Hepatic stellate cell (primary cell): Measurements from ENCODE around the gene RHOT1.
"Not testable (repeated sequence)": the region's sequence is repeated elsewhere in the genome, so short reads cannot be mapped to it uniquely, and the experiment has no call there.

Experiments
- DNase-seq: peaks from one replicate; pipeline ENCODE4 v3.0.0; 2011; ENCODE audit warnings: low spot score

The RHOT1 gene

GRCh38 chr17:32159586-32160438, 17.5 kb downstream of the RHOT1 start:
- no peak for DNase-seq

- DNase-seq, result no peak
Observed at GRCh38 chr17:32160526-32160925, 18.2 kb downstream of the RHOT1 start.

- DNase-seq, result peak; percentile 39
Observed at GRCh38 chr17:32161029-32161428, 18.7 kb downstream of the RHOT1 start.

GRCh38 chr17:32161506-32162365, 19.4 kb downstream of the RHOT1 start:
- DNase-seq, result peak; percentile 84

GRCh38 chr17:32174889-32175288, 32.6 kb downstream of the RHOT1 start:
- no peak for DNase-seq

- not testable (repeated sequence) for DNase-seq
Observed at GRCh38 chr17:32178679-32179078, 36.4 kb downstream of the RHOT1 start.

- DNase-seq, result not testable (repeated sequence)
Observed at GRCh38 chr17:32179103-32179502, 36.8 kb downstream of the RHOT1 start.

- not testable (repeated sequence) for DNase-seq
Observed at GRCh38 chr17:32179526-32179925, 37.2 kb downstream of the RHOT1 start.

- not testable (repeated sequence) for DNase-seq
Observed at GRCh38 chr17:32180262-32180661, 38.0 kb downstream of the RHOT1 start.

- DNase-seq, result no peak
Observed at GRCh38 chr17:32185875-32186274, 43.6 kb downstream of the RHOT1 start.

GRCh38 chr17:32187271-32187670, 45.0 kb downstream of the RHOT1 start:
- DNase-seq, result no peak

GRCh38 chr17:32189343-32189742, 47.0 kb downstream of the RHOT1 start:
- DNase-seq, result no peak

GRCh38 chr17:32191306-32191705, 49.0 kb downstream of the RHOT1 start:
- DNase-seq, result peak; percentile 40

- peak; percentile 54 for DNase-seq
Observed at GRCh38 chr17:32192379-32192778, 50.1 kb downstream of the RHOT1 start.

GRCh38 chr17:32197987-32198386, 55.7 kb downstream of the RHOT1 start:
- no peak for DNase-seq

GRCh38 chr17:32206861-32207260, 64.6 kb downstream of the RHOT1 start:
- no peak for DNase-seq

- DNase-seq, result no peak
Observed at GRCh38 chr17:32208436-32208835, 66.1 kb downstream of the RHOT1 start.

- DNase-seq, result no peak
Observed at GRCh38 chr17:32209608-32210007, 67.3 kb downstream of the RHOT1 start.

- DNase-seq, result no peak
Observed at GRCh38 chr17:32211671-32212070, 69.4 kb downstream of the RHOT1 start.

- DNase-seq, result no peak
Observed at GRCh38 chr17:32215696-32216095, 73.4 kb downstream of the RHOT1 start.

- no peak for DNase-seq
Observed at GRCh38 chr17:32222621-32223020, 80.3 kb downstream of the RHOT1 start.

GRCh38 chr17:32223703-32224102, 81.4 kb downstream of the RHOT1 start:
- no peak for DNase-seq

- DNase-seq, result no peak
Observed at GRCh38 chr17:32226886-32227285, 84.6 kb downstream of the RHOT1 start.
